H1 (cell line): ENCODE results near the gene TMPRSS13. TPM values are rescaled to one million over a fixed set of nuclear protein-coding genes. Genes with fewer than 3 reads are reported as not detected.

ENCODE experiments used
- CTCF ChIA-PET: fragments of 300-600 bp; sonication (Branson Sonifier 250); formaldehyde crosslinking; loops from one replicate; lab custom pipeline; 2021; ENCODE audit not compliant: partially characterized antibody; lab: Charles Lee
- POLR2A ChIA-PET: fragments of 300-600 bp; sonication (Branson Sonifier 250); formaldehyde crosslinking; loops from one replicate; lab custom pipeline; 2021; ENCODE audit warnings: inconsistent platforms; ENCODE audit not compliant: partially characterized antibody; lab: Charles Lee
- DNase-seq, 2 experiments: peaks; one replicate each; pipeline versions ENCODE4 v3.0.0 to v3.0.0-alpha.2; 2010 to 2022; ENCODE audit warnings: low spot score in 2 of 2, low read depth in 1 of 2, mixed read lengths in 1 of 2
- FAIRE-seq: peaks from 2 replicates; lab custom pipeline; 2011; peaks lifted over from hg19 to GRCh38; lab: Jason Lieb, UNC
- H2AFZ ChIP-seq: 2 replicates; pipeline ENCODE4 v1.8.1; 2012; ENCODE audit warnings: low read length, inconsistent platforms
- H2AK5ac ChIP-seq: 2 replicates; pipeline ENCODE4 v1.6.1; 2013; ENCODE audit warnings: low read depth, low read length
- H2BK120ac ChIP-seq: replicated peaks from 2 replicates; pipeline ENCODE3; 2013; ENCODE audit warnings: low read depth, low read length, inconsistent platforms
- H2BK12ac ChIP-seq: 2 replicates; pipeline ENCODE4 v1.6.1; 2013; ENCODE audit warnings: low read depth, low read length
- H2BK15ac ChIP-seq: 2 replicates; pipeline ENCODE4 v1.6.1; 2013; ENCODE audit warnings: low read length
- H2BK20ac ChIP-seq: 2 replicates; pipeline ENCODE4 v1.6.1; 2013; ENCODE audit warnings: low read length
- H2BK5ac ChIP-seq: 2 replicates; pipeline ENCODE4 v1.6.1; 2013; ENCODE audit warnings: low read depth, low read length
- H3K14ac ChIP-seq: 2 replicates; pipeline ENCODE4 v1.6.1; 2013; ENCODE audit warnings: inconsistent platforms; ENCODE audit not compliant: insufficient read length
- H3K18ac ChIP-seq: 2 replicates; pipeline ENCODE4 v1.6.1; 2013; ENCODE audit warnings: low read length; ENCODE audit errors: extremely low read depth
- H3K23ac ChIP-seq: 2 replicates; pipeline ENCODE4 v1.6.1; 2013; ENCODE audit warnings: inconsistent platforms; ENCODE audit not compliant: insufficient read length
- H3K23me2 ChIP-seq: 2 replicates; pipeline ENCODE4 v1.6.1; 2013; ENCODE audit warnings: low read depth, low read length
- H3K27ac ChIP-seq: 2 replicates; pipeline ENCODE4 v1.6.1; 2011; ENCODE audit warnings: low read depth, low read length, inconsistent platforms
- H3K27me3 ChIP-seq, 4 experiments: replicated peaks in 1 of 4; 1 replicate in 1 of 4; 2 replicates in 3 of 4; pipeline versions ENCODE4 v1.6.1 to v1.8.1; 2011 to 2013; ENCODE audit warnings: low read length in 3 of 4, mild to moderate bottlenecking in 3 of 4, inconsistent platforms in 2 of 4, mixed read lengths in 2 of 4, moderate library complexity in 1 of 4; ENCODE audit not compliant: control insufficient read depth in 3 of 4, insufficient read depth in 3 of 4; ENCODE audit errors: extremely low read depth in 1 of 4
- H3K36me3 ChIP-seq, 4 experiments: 2 replicates each; pipeline versions ENCODE4 v1.6.1 to v1.8.1; 2011 to 2013; ENCODE audit warnings: mild to moderate bottlenecking in 4 of 4, low read length in 3 of 4, moderate library complexity in 2 of 4, control low read depth in 1 of 4, inconsistent platforms in 1 of 4; ENCODE audit not compliant: insufficient read depth in 4 of 4, control insufficient read depth in 2 of 4
- H3K4ac ChIP-seq: replicated peaks from 2 replicates; pipeline ENCODE3; 2013; ENCODE audit warnings: low read length, low read depth, mixed read lengths, inconsistent platforms; ENCODE audit not compliant: insufficient read length
- H3K4me1 ChIP-seq, 4 experiments: replicated peaks in 1 of 4; 1 replicate in 1 of 4; 2 replicates in 3 of 4; pipeline versions ENCODE4 v1.6.1 to v1.8.1; 2011 to 2013; ENCODE audit warnings: low read length in 3 of 4, inconsistent platforms in 2 of 4, mixed read lengths in 1 of 4; ENCODE audit not compliant: insufficient read depth in 4 of 4, control insufficient read depth in 3 of 4
- H3K4me2 ChIP-seq, 2 experiments: 2 replicates each; pipeline versions ENCODE4 v1.6.1 to v1.8.1; 2011 to 2013; ENCODE audit warnings: low read depth in 2 of 2, low read length in 2 of 2, control low read depth in 1 of 2, inconsistent platforms in 1 of 2, mild to moderate bottlenecking in 1 of 2; ENCODE audit not compliant: insufficient read depth in 1 of 2
- H3K4me3 ChIP-seq, 4 experiments: fragments of 200-600, 300-600 bp in 1 of 4; sonication (generic), shearing (Covaris generic), sonication (Bioruptor Twin) in 1 of 4; 2 replicates each; pipeline versions ENCODE4 v1.5.1 to v1.8.1; 2011 to 2016; ENCODE audit warnings: low read length in 4 of 4, low read depth in 3 of 4, control low read depth in 2 of 4, inconsistent platforms in 2 of 4, mild to moderate bottlenecking in 2 of 4, mixed read lengths in 1 of 4, moderate library complexity in 1 of 4; ENCODE audit not compliant: insufficient read depth in 2 of 4; ENCODE audit errors: extremely low read depth in 1 of 4
- H3K56ac ChIP-seq: replicated peaks from 2 replicates; pipeline ENCODE3; 2013; ENCODE audit warnings: low read depth, mild to moderate bottlenecking, mixed read lengths, low read length, inconsistent platforms; ENCODE audit not compliant: insufficient read length
- H3K79me1 ChIP-seq: 2 replicates; pipeline ENCODE4 v1.6.1; 2013; ENCODE audit warnings: low read depth, low read length, control low read depth
- H3K79me2 ChIP-seq, 2 experiments: 2 replicates each; pipeline versions ENCODE4 v1.6.1 to v1.8.1; 2012 to 2013; ENCODE audit warnings: low read length in 2 of 2, mild to moderate bottlenecking in 2 of 2, inconsistent platforms in 1 of 2; ENCODE audit not compliant: insufficient read depth in 2 of 2, control insufficient read depth in 1 of 2
- H3K9ac ChIP-seq, 4 experiments: replicated peaks in 1 of 4; 1 replicate in 1 of 4; 2 replicates in 3 of 4; pipeline versions ENCODE4 v1.6.1 to v1.8.1; 2011 to 2013; ENCODE audit warnings: low read depth in 3 of 4, low read length in 3 of 4, control low read depth in 2 of 4, mild to moderate bottlenecking in 2 of 4, moderate library complexity in 2 of 4, inconsistent platforms in 1 of 4; ENCODE audit errors: extremely low read depth in 1 of 4
- H3K9me3 ChIP-seq, 2 experiments: 2 replicates each; pipeline versions ENCODE4 v1.6.1 to v1.8.1; 2012 to 2013; ENCODE audit warnings: mild to moderate bottlenecking in 2 of 2, moderate library complexity in 2 of 2, control low read depth in 1 of 2, inconsistent platforms in 1 of 2, low read depth in 1 of 2, low read length in 1 of 2, mixed read lengths in 1 of 2; ENCODE audit not compliant: insufficient read depth in 2 of 2
- H4K20me1 ChIP-seq, 2 experiments: replicated peaks in 1 of 2; 2 replicates each; pipeline versions ENCODE3 to v1.8.1; 2011 to 2013; ENCODE audit warnings: inconsistent platforms in 2 of 2, low read length in 2 of 2, mild to moderate bottlenecking in 1 of 2; ENCODE audit not compliant: insufficient read depth in 2 of 2, control insufficient read depth in 1 of 2
- H4K5ac ChIP-seq: 2 replicates; pipeline ENCODE4 v1.6.1; 2013; ENCODE audit warnings: low read length, low read depth, mixed read lengths, inconsistent platforms; ENCODE audit not compliant: insufficient read length
- H4K8ac ChIP-seq: 2 replicates; pipeline ENCODE4 v1.8.0; 2013; ENCODE audit warnings: mild to moderate bottlenecking, moderate library complexity, low read length, inconsistent platforms; ENCODE audit not compliant: insufficient read depth; ENCODE audit errors: extremely low read depth
- H4K91ac ChIP-seq: replicated peaks from 2 replicates; pipeline ENCODE3; 2013; ENCODE audit warnings: low read length, mixed read lengths, inconsistent platforms; ENCODE audit not compliant: insufficient read length
- CTBP2 ChIP-seq: IDR thresholded peaks from 2 replicates; pipeline ENCODE4 v1.7.0; 2011; ENCODE audit warnings: borderline replicate concordance, mild to moderate bottlenecking, moderate library complexity, mixed read lengths, low read length; ENCODE audit not compliant: insufficient read depth, insufficient read length
- RBBP5 ChIP-seq: IDR thresholded peaks from 2 replicates; pipeline ENCODE4 v1.7.1; 2012; ENCODE audit warnings: low read depth, mild to moderate bottlenecking, inconsistent platforms, low read length, moderate library complexity, borderline replicate concordance
- RXRA ChIP-seq: IDR thresholded peaks from 2 replicates; pipeline ENCODE4 v1.6.1; 2011; ENCODE audit warnings: low read depth, mild to moderate bottlenecking, low read length, moderate library complexity; ENCODE audit not compliant: insufficient read depth
- TAF1 ChIP-seq: IDR thresholded peaks from 2 replicates; pipeline ENCODE4 v1.6.1; 2011; ENCODE audit warnings: mild to moderate bottlenecking, low read depth, low read length
- TBP ChIP-seq: IDR thresholded peaks from 2 replicates; pipeline ENCODE4 v1.6.1; 2011; ENCODE audit warnings: low read depth, low read length, improper control_type of control experiment
- WGBS, 2 experiments: shearing (Covaris generic) in 1 of 2; methylation state at CpG; one replicate each; pipeline versions ENCODE4 v1.1.6 to v1.1.7; 2013 to 2015; ENCODE audit warnings: low lambda C conversion rate in 2 of 2, mixed read lengths in 2 of 2, inconsistent platforms in 1 of 2, low coverage in 1 of 2, missing lambda C conversion rate in 1 of 2; ENCODE audit not compliant: insufficient replicate concordance in 2 of 2, insufficient coverage in 1 of 2, insufficient read length in 1 of 2; ENCODE audit errors: extremely low coverage in 1 of 2, missing lambda C conversion rate in 1 of 2; 5-methylcytosine and 5-hydroxymethylcytosine counted together
- polyA plus RNA-seq, 7 experiments: library from polyadenylated mRNA; depleted of rRNA in 3 of 7; stranded (reverse) in 5 of 7; unstranded in 2 of 7; fragments of >200 nt in 5 of 7; fragments of 200-250 nt in 2 of 7; gene quantifications; 1 replicate in 5 of 7; 2 replicates in 1 of 7; 4 replicates in 1 of 7; pipeline versions ENCODE4 v1.2.1 to v1.2.3, GENCODE V29; 2011 to 2013; ENCODE audit warnings: missing spikeins in 2 of 7, mixed read lengths in 2 of 7
- total RNA-seq: library from RNA; stranded (reverse); fragmentation: NEBNext Ultra II Directional; extraction: Animal tissue kit (Norgen Biotek cat#: 25700); gene quantifications from 2 replicates; pipeline ENCODE4 v1.2.1, GENCODE V29; 2021
- TF ChIP-seq, protein P1 (sequence below), 3 experiments: IDR thresholded peaks; 1 replicate in 2 of 3; 2 replicates in 1 of 3; pipeline versions ENCODE4 v1.5.1 to v1.6.1; 2011; ENCODE audit warnings: low read length in 3 of 3, mild to moderate bottlenecking in 3 of 3, inconsistent platforms in 2 of 3, low read depth in 1 of 3, moderate library complexity in 1 of 3; ENCODE audit not compliant: insufficient read depth in 1 of 3; ENCODE audit errors: control extremely low read depth in 1 of 3

Gene TMPRSS13
- total and polyA plus RNA-seq, 2 of the 8 experiments (the other 6 are each of a cell fraction or from before 2014, with no cell fraction given) = 0.61 to 0.79 TPM

DNA sequence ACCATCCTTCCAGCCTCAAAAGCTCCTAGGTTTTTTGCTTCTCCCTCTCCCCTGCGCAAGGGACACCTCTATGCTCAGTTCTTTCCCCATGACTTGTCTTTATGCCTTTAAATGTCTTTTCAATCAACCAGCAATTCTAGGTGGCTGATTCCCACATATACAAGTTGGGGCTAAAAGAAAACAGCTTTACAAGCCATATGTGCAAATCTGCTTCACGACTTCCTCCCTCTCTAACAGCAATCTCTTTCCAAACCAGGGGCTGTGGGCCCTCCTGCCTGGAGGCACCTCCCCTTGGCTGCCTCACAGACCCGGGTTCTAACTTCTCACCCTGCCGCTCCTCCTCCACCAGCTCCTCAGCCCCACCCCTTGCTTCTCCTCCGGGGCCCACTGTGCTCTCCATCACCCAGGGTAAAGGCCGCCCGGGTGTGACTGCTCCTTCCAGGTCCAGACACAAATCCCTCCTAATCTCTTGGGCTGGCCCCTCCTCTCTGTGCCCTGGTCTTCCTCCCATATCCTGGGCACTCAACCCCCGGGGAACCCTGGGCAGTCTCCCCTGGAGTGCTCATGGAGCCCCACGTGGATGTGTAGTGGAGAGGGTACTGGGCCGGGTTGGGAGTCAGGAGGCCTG lies 14.1 kb downstream of the TMPRSS13 start:
- WGBS, 2 experiments = 84% methylated on average over 10 of the region's 10 CpGs; no CpG with 5 or more reads in 1 of the 2 experiments
- no peak overlapping the region for H4K91ac ChIP-seq
- no peak overlapping the region for H2AK5ac ChIP-seq
- no peak overlapping the region for H2BK12ac ChIP-seq
- TF ChIP-seq TBP = no peak
- no peak for TF ChIP-seq RBBP5
- no peak for TF ChIP-seq CTBP2
- TF ChIP-seq, protein P1, sequence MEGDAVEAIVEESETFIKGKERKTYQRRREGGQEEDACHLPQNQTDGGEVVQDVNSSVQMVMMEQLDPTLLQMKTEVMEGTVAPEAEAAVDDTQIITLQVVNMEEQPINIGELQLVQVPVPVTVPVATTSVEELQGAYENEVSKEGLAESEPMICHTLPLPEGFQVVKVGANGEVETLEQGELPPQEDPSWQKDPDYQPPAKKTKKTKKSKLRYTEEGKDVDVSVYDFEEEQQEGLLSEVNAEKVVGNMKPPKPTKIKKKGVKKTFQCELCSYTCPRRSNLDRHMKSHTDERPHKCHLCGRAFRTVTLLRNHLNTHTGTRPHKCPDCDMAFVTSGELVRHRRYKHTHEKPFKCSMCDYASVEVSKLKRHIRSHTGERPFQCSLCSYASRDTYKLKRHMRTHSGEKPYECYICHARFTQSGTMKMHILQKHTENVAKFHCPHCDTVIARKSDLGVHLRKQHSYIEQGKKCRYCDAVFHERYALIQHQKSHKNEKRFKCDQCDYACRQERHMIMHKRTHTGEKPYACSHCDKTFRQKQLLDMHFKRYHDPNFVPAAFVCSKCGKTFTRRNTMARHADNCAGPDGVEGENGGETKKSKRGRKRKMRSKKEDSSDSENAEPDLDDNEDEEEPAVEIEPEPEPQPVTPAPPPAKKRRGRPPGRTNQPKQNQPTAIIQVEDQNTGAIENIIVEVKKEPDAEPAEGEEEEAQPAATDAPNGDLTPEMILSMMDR (IDR thresholded peaks at IDR 0.05; ENCODE audit: control extremely low read depth in 1 of 3, insufficient read depth in 1 of 3, low read depth in 1 of 3, low read length in 3 of 3) = no peak
- no peak for TF ChIP-seq TAF1
- no peak for TF ChIP-seq RXRA
- no peak overlapping the region for H2BK20ac ChIP-seq
- no peak overlapping the region for H4K5ac ChIP-seq
- no peak overlapping the region for H2BK120ac ChIP-seq
- H2AFZ ChIP-seq = no peak overlapping the region
- H3K79me1 ChIP-seq = no peaks in the 10 kb centered on the region
- POLR2A ChIA-PET = interaction anchor here (1.5 kb wide), 1 partner anchor 17 kb away, joined by 3 read pairs; no protein-coding TSS in a partner anchor
- H2BK15ac ChIP-seq = no peak overlapping the region
- H3K9me3 ChIP-seq = no peaks in the 10 kb centered on the region
- no peak overlapping the region for H3K14ac ChIP-seq
- H3K23ac ChIP-seq = no peak overlapping the region
- no peaks in the 10 kb centered on the region; the same call in 1 of the 2 replicates for H3K23me2 ChIP-seq
- no peaks in the 10 kb centered on the region; a peak in 1 of 7 replicates for H3K4me1 ChIP-seq
- no peak overlapping the region for H3K4me2 ChIP-seq
- H3K27me3 ChIP-seq = no peaks in the 10 kb centered on the region
- no peaks in the 10 kb centered on the region for H3K36me3 ChIP-seq
- no peaks in the 10 kb centered on the region for H3K79me2 ChIP-seq
- no peak overlapping the region for H2BK5ac ChIP-seq
- H3K4me3 ChIP-seq = no peak overlapping the region
- no peak overlapping the region for H3K9ac ChIP-seq
- no peak overlapping the region for H3K27ac ChIP-seq
- no peak overlapping the region for H3K18ac ChIP-seq
- no peak overlapping the region for H4K8ac ChIP-seq
- no peak overlapping the region for H3K56ac ChIP-seq
- H3K4ac ChIP-seq = no peak overlapping the region
- CTCF ChIA-PET = interaction anchor here (0.6 to 14.8 kb wide), 14 partner anchors 8 to 112 kb away, joined by 3 to 143 read pairs (median 4); partner anchors contain the start of gene TMPRSS13
- H4K20me1 ChIP-seq = peaks cover 0 to 2% of the 10 kb centered on the region in 2 experiments
- no peak for FAIRE-seq
- no peak for DNase-seq
